KOPT-K1 (cell line): ENCODE data around the gene TRIM61.
"Not testable (repeated sequence)": the region's sequence is repeated elsewhere in the genome, so short reads cannot be mapped to it uniquely, and the experiment has no call there.

Experiments
- H3K27ac ChIP-seq: fragments of 200-600 bp; sonication (generic); 2 replicates; pipeline ENCODE4 v1.5.1; 2016; ENCODE audit warnings: antibody characterized with exemption, mild to moderate bottlenecking, low read depth, low read length; ENCODE audit not compliant: poor library complexity, severe bottlenecking
- H3K36me3 ChIP-seq: fragments of 200-600 bp; sonication (generic); 2 replicates; pipeline ENCODE4 v1.5.1; 2017; ENCODE audit warnings: antibody characterized with exemption, mild to moderate bottlenecking, low read length, moderate library complexity; ENCODE audit not compliant: insufficient read depth
- H3K9me3 ChIP-seq: fragments of 200-600 bp; sonication (generic); 2 replicates; pipeline ENCODE4 v1.5.1; 2017; ENCODE audit warnings: antibody characterized with exemption, low read length, mild to moderate bottlenecking; ENCODE audit not compliant: insufficient read depth, poor library complexity, severe bottlenecking

Gene TRIM61

GRCh38 chr4:164977243-164978164 is at the start of gene TRIM61:
Gene TRIM61, minus strand, starts transcription at chr4:164977657. Its CDS starts 7,655 bp downstream, at chr4:164970002.
- Histone ChIP-seq H3K9me3 (no peaks in the 10 kb centered on the region), H3K27ac (no peak within 1 kb of the TSS), H3K36me3 (no peaks in the 10 kb centered on the region)

- not testable (repeated sequence) for H3K27ac ChIP-seq, H3K9me3 ChIP-seq
These were observed 48.3 kb upstream of the TRIM61 start for GRCh38 chr4:165025782-165026181.

GRCh38 chr4:165019995-165020394 is 42.5 kb upstream of the TRIM61 start:
- H3K36me3 ChIP-seq, H3K27ac ChIP-seq, H3K9me3 ChIP-seq: not testable (repeated sequence)

More at GRCh38 chr4:165025782-165026181, 48.3 kb upstream of the TRIM61 start:
- H3K36me3 ChIP-seq: not testable (repeated sequence)

- H3K27ac ChIP-seq: no peak overlapping the region
- H3K36me3 ChIP-seq: no peaks in the 10 kb centered on the region
- no peaks in the 10 kb centered on the region for H3K9me3 ChIP-seq
These were observed 39.5 kb upstream of the TRIM61 start for GRCh38 chr4:165016971-165017370.

- no peaks in the 10 kb centered on the region for H3K9me3 ChIP-seq
- no peak overlapping the region for H3K27ac ChIP-seq
- no peaks in the 10 kb centered on the region for H3K36me3 ChIP-seq
These were observed 36.2 kb upstream of the TRIM61 start for GRCh38 chr4:165013691-165014090.

GRCh38 chr4:165011403-165011802 is 33.9 kb upstream of the TRIM61 start:
- H3K36me3 ChIP-seq: no peaks in the 10 kb centered on the region
- no peak overlapping the region for H3K27ac ChIP-seq
- H3K9me3 ChIP-seq: no peaks in the 10 kb centered on the region

GRCh38 chr4:165010991-165011390 is 33.5 kb upstream of the TRIM61 start:
- no peak overlapping the region for H3K27ac ChIP-seq

GRCh38 chr4:165010487-165010886 is 33.0 kb upstream of the TRIM61 start:
- no peaks in the 10 kb centered on the region for H3K9me3 ChIP-seq
- no peaks in the 10 kb centered on the region for H3K36me3 ChIP-seq
- H3K27ac ChIP-seq: no peak overlapping the region

More at GRCh38 chr4:165010991-165011390, 33.5 kb upstream of the TRIM61 start:
- no peaks in the 10 kb centered on the region for H3K36me3 ChIP-seq
- H3K9me3 ChIP-seq: no peaks in the 10 kb centered on the region

GRCh38 chr4:165009493-165010227 is 32.2 kb upstream of the TRIM61 start:
- Histone ChIP-seq H3K27ac (no peak overlapping the region), H3K36me3 (no peaks in the 10 kb centered on the region), H3K9me3 (no peaks in the 10 kb centered on the region)

GRCh38 chr4:165006886-165007285 is 29.4 kb upstream of the TRIM61 start:
- Histone ChIP-seq H3K9me3 (no peaks in the 10 kb centered on the region), H3K27ac (no peak overlapping the region), H3K36me3 (no peaks in the 10 kb centered on the region)

GRCh38 chr4:165006456-165006855 is 29.0 kb upstream of the TRIM61 start:
- H3K27ac ChIP-seq: no peak overlapping the region
- no peaks in the 10 kb centered on the region for H3K36me3 ChIP-seq
- no peaks in the 10 kb centered on the region for H3K9me3 ChIP-seq

- Histone ChIP-seq H3K9me3 (no peaks in the 10 kb centered on the region), H3K36me3 (no peaks in the 10 kb centered on the region), H3K27ac (no peak overlapping the region)
These were observed 28.0 kb upstream of the TRIM61 start for GRCh38 chr4:165005352-165005925.

- not testable (repeated sequence) for H3K27ac ChIP-seq, H3K36me3 ChIP-seq, H3K9me3 ChIP-seq
These were observed 24.5 kb upstream of the TRIM61 start for GRCh38 chr4:165001957-165002356.

- not testable (repeated sequence) for H3K36me3 ChIP-seq, H3K9me3 ChIP-seq, H3K27ac ChIP-seq
These were observed 21.1 kb upstream of the TRIM61 start for GRCh38 chr4:164998526-164999080.

- Histone ChIP-seq H3K9me3 (no peaks in the 10 kb centered on the region), H3K36me3 (no peaks in the 10 kb centered on the region), H3K27ac (no peak overlapping the region)
These were observed 20.5 kb upstream of the TRIM61 start for GRCh38 chr4:164997941-164998340.
